OCI-LY1 (cell line): ENCODE results near the gene MED26.

Experiments
- CTCF ChIP-seq: fragments of 200-600 bp; sonication (generic), shearing (Covaris generic); IDR thresholded peaks from 2 replicates; pipeline ENCODE4 v1.5.1; 2017; ENCODE audit warnings: mild to moderate bottlenecking, antibody characterized with exemption, low read length, moderate library complexity, mixed read lengths
- EZH2 ChIP-seq: fragments of 200-600 bp; sonication (generic), shearing (Covaris generic); IDR thresholded peaks from 2 replicates; pipeline ENCODE4 v1.8.0; 2017; ENCODE audit warnings: borderline replicate concordance, mixed run types, mild to moderate bottlenecking, antibody characterized with exemption, low read length, moderate library complexity, mixed read lengths

GRCh38 chr19:16524991-16525734 is 102.8 kb downstream of the MED26 start:
- TF ChIP-seq CTCF = no peak
- no peak for TF ChIP-seq EZH2
